Esophagus squamous epithelium (tissue), 5 donors: Measurements from ENCODE around the gene FOXF1. TPM values are rescaled to one million over a fixed set of nuclear protein-coding genes. Genes with fewer than 3 reads are reported as not detected.
A peak's percentile ranks its signal among the peaks of the same experiment; 100 is the strongest.

Experiments used
- DNase-seq: peaks from one replicate; lab custom pipeline; 2025; lab: John Stamatoyannopoulos, UW
- H3K27ac ChIP-seq, 4 donors: fragments of 200-600 bp; sonication (generic); one replicate each; pipeline ENCODE4 v1.5.1; 2016 to 2019; ENCODE audit warnings: mild to moderate bottlenecking in 1 of 4
- H3K27me3 ChIP-seq, 4 donors: fragments of 200-600 bp; sonication (generic); 1 replicate in 3 of 4; 2 replicates in 1 of 4; pipeline versions ENCODE4 v1.5.1 to v1.6.0; 2017 to 2021; ENCODE audit warnings: antibody characterized with exemption in 1 of 4
- H3K36me3 ChIP-seq, 3 donors: fragments of 200-600 bp; sonication (generic); one replicate each; pipeline ENCODE4 v1.5.1; 2016 to 2019
- H3K4me1 ChIP-seq, 3 donors: fragments of 200-600 bp; sonication (generic); one replicate each; pipeline ENCODE4 v1.5.1; 2017 to 2019
- H3K4me3 ChIP-seq, 4 donors: fragments of 200-600 bp; sonication (generic); 1 replicate in 3 of 4; 2 replicates in 1 of 4; pipeline ENCODE4 v1.5.1; 2016 to 2019; ENCODE audit warnings: mild to moderate bottlenecking in 2 of 4, moderate library complexity in 1 of 4
- H3K9me3 ChIP-seq, 3 donors: fragments of 200-600 bp; sonication (generic); one replicate each; pipeline ENCODE4 v1.5.1; 2016 to 2019
- POLR2A ChIP-seq, 4 donors: fragments of 450-650 bp; IDR thresholded peaks; one replicate each; pipeline ENCODE4 v1.6.1; 2017; ENCODE audit warnings: antibody characterized with exemption in 4 of 4, mild to moderate bottlenecking in 4 of 4, moderate library complexity in 3 of 4
- WGBS, 2 donors: methylation state at CpG; one replicate each; pipeline ENCODE4 v1.1.5; 2018; 5-methylcytosine and 5-hydroxymethylcytosine counted together
- intact Hi-C: fragments of 100-400 bp; cut with DNase I; formaldehyde crosslinking; loops from one replicate; pipeline ENCODE4 v1.15.0; 2022
- total RNA-seq, 4 donors: library from RNA; depleted of rRNA; stranded (reverse); fragments of >200 nt; gene quantifications; one replicate each; pipeline ENCODE4 v1.1.0, GENCODE V29; 2016
- TF ChIP-seq, protein P1 (sequence below), 6 experiments: fragments of 450-650 bp in 4 of 6; fragments of 200-600 bp in 2 of 6; sonication (generic) in 2 of 6; IDR thresholded peaks; one replicate each; pipeline ENCODE4 v1.5.1; 2016 to 2019; ENCODE audit warnings: antibody characterized with exemption in 6 of 6, mild to moderate bottlenecking in 4 of 6, moderate library complexity in 4 of 6
- donor health status: DM: yes; HTN: yes; CAD: no.

FOXF1 gene
- total RNA-seq, 4 donors from 2014 or later, result 0.76 to 8.6 (median 3.0) TPM

DNA sequence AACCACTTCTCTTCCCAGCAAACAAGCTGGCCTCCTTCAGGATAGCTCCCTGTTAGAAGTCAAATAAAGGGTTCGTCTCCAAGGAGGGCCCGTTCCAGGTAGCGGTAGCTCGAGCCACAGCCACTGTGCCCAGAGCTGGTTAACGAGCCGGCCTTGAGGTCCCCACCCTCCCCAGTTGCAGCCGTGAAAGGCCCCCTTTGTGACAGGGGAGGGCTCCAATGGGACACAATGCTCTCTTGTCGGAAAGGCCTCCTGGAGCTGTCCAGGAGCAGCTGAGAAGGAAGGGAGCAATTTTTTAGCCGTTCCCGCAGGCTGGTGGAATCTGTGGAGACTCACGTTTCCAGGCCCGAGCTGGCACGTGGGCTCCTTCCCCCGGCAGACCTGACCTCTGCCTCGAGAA lies 29.9 kb upstream of the FOXF1 start:
- H3K27me3 ChIP-seq, result peaks cover 0 to 69% (median 0%) of the 10 kb centered on the region in 4 donors
- H3K27ac ChIP-seq, result peak overlapping the region; percentile 46 to 81 (median 73)

DNA sequence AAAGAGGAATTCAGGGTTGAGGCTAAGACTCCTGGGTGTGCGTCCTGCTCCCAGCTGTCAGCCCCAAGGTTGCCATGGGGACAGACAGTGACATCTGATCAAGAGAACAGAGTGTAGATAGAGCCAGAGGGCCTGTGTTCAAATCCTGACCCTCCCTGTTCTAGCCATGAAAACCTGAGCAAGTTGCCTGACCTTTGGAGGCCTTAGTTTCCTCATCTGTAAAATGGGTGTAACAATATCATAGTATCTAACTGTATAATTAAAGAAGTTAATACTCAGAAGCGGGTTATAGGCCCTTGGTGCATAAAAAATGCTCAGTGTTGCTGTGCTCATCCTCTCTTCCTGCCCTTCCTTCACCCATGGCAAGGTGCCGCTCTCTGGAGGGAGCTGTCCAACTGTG lies 28.7 kb upstream of the FOXF1 start:
- intact Hi-C loops, result no loop called here
- TF ChIP-seq POLR2A (IDR thresholded peaks at IDR 0.05), result no peak
- TF ChIP-seq, protein P1, sequence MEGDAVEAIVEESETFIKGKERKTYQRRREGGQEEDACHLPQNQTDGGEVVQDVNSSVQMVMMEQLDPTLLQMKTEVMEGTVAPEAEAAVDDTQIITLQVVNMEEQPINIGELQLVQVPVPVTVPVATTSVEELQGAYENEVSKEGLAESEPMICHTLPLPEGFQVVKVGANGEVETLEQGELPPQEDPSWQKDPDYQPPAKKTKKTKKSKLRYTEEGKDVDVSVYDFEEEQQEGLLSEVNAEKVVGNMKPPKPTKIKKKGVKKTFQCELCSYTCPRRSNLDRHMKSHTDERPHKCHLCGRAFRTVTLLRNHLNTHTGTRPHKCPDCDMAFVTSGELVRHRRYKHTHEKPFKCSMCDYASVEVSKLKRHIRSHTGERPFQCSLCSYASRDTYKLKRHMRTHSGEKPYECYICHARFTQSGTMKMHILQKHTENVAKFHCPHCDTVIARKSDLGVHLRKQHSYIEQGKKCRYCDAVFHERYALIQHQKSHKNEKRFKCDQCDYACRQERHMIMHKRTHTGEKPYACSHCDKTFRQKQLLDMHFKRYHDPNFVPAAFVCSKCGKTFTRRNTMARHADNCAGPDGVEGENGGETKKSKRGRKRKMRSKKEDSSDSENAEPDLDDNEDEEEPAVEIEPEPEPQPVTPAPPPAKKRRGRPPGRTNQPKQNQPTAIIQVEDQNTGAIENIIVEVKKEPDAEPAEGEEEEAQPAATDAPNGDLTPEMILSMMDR (IDR thresholded peaks at IDR 0.05), result no peak
- H3K4me3 ChIP-seq, result no peak overlapping the region
- peaks cover 0 to 69% (median 0%) of the 10 kb centered on the region in 4 donors for H3K27me3 ChIP-seq
- H3K36me3 ChIP-seq, result no peaks in the 10 kb centered on the region
- no peak for DNase-seq
- 59 to 91% methylated on average over 3 of the region's 3 CpGs for WGBS, 2 donors
- H3K27ac ChIP-seq, result peak overlapping the region in 3 of 4 donors; percentile 67 to 81 (median 79)
- H3K9me3 ChIP-seq, result peaks cover 0 to 11% (median 7%) of the 10 kb centered on the region in 3 donors
- peaks cover 0 to 30% (median 13%) of the 10 kb centered on the region in 3 donors for H3K4me1 ChIP-seq

More for the DNA sequence above, 29.9 kb upstream of the FOXF1 start:
- WGBS, 2 donors, result 45 to 53% methylated on average over 4 to 7 of the region's 15 CpGs
- H3K4me1 ChIP-seq, result peaks cover 0 to 31% (median 13%) of the 10 kb centered on the region in 3 donors
- no peaks in the 10 kb centered on the region for H3K36me3 ChIP-seq
- no peak for DNase-seq
- TF ChIP-seq POLR2A (IDR thresholded peaks at IDR 0.05), result no peak
- TF ChIP-seq, protein P1 (IDR thresholded peaks at IDR 0.05), result no peak
- no peak overlapping the region for H3K4me3 ChIP-seq
- H3K9me3 ChIP-seq, result peaks cover 0 to 11% (median 7%) of the 10 kb centered on the region in 3 donors
- intact Hi-C loops, result no loop called here

DNA sequence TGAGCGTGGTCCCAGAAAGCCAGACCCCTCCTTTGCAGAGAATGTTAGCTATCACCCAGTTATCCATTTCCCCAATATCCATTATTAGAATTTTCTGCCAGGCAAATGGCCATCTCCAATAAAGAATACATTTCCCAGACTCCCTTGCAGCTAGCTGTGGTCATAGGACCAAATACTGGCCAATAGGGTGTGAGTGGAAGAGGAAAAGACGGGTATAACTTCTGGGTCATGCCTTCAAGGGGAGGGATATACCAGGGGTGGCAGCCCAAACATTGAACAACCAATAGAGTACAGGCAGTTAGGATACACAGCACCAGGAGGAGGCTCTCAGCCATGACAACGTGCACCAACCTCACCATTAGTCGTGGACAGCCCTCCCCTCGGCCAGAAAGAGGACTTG lies 26.1 kb upstream of the FOXF1 start:
- peaks cover 0 to 3% (median 0%) of the 10 kb centered on the region in 3 donors for H3K36me3 ChIP-seq
- no peak for TF ChIP-seq POLR2A (IDR thresholded peaks at IDR 0.05)
- TF ChIP-seq, protein P1 (IDR thresholded peaks at IDR 0.05), result no peak
- 38 to 70% methylated on average over 1 to 5 of the region's 5 CpGs for WGBS, 2 donors
- DNase-seq, result no peak
- H3K9me3 ChIP-seq, result peaks cover 0 to 11% (median 7%) of the 10 kb centered on the region in 3 donors
- intact Hi-C loops, result no loop called here
- H3K27me3 ChIP-seq, result peaks cover 0 to 59% (median 0%) of the 10 kb centered on the region in 4 donors
- no peak overlapping the region for H3K27ac ChIP-seq
- H3K4me3 ChIP-seq, result no peak overlapping the region
- H3K4me1 ChIP-seq, result peaks cover 0 to 9% (median 3%) of the 10 kb centered on the region in 3 donors

DNA sequence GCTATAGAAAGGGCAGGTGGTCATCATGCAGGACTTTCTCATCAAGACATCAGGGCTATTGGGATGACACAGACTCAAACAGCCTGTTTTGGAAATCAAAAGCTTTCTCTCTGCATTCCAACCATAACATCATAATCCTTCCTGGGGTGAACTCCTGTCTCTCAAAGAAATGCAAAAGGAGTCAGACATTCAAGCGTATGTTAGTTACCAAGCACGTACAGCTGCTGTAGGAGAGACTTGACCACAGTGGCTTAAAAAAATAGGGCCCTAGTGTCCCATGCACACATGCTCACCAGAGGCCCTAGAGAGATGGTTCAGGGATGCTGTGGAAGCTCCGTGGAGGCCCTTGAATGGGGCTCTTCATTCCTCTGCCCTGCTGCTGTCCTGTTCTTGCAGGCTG lies 24.6 kb upstream of the FOXF1 start:
- H3K27ac ChIP-seq, result no peak overlapping the region
- intact Hi-C loops, result no loop called here
- peaks cover 0 to 8% (median 0%) of the 10 kb centered on the region in 3 donors for H3K36me3 ChIP-seq
- 61 to 76% methylated on average over 3 of the region's 3 CpGs for WGBS, 2 donors
- H3K27me3 ChIP-seq, result peaks cover 0 to 60% (median 0%) of the 10 kb centered on the region in 4 donors
- DNase-seq, result no peak
- no peak overlapping the region for H3K4me3 ChIP-seq
- H3K4me1 ChIP-seq, result peaks cover 0 to 5% (median 0%) of the 10 kb centered on the region in 3 donors
- TF ChIP-seq POLR2A (IDR thresholded peaks at IDR 0.05), result no peak
- TF ChIP-seq, protein P1 (IDR thresholded peaks at IDR 0.05), result no peak
- H3K9me3 ChIP-seq, result peaks cover 0 to 11% (median 7%) of the 10 kb centered on the region in 3 donors

DNA sequence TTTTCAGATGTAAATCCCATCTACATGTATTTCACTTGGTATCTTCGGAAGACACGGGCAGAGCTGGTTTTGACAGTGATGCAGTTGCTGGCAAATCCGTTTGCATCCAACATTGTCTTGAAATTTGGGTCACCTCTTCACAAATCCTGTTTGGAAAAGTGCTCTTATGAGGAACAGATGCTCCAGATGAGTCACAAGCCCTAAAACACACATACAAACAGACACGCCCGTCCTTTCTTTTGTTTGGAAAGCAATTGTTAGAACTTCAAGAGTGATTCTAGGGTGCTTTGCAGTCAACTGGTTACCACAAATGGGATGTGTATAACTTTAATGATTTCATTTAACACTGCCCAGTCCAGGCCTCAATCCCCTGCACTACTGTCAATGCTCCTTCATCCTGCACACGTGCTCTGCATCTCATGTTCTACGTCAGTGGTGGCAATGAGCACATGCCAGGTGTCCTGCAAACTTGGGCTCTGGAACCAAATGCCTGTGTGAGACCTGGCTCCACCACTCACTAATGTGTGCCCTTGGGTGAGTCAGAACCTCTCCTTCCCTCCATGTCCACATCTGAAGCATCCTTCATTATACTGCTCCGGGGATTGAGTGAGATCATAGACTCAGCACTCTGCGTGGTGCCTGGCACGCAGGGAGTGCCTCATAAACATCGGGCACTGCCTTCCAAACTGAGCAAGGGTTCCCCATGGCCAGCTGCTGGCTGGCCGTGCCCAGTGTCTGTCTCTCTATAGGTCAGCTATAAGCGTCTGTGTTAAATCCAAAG lies 19.3 kb upstream of the FOXF1 start:
- Histone ChIP-seq H3K27me3 (peaks cover 0 to 86% (median 8%) of the 10 kb centered on the region in 4 donors), H3K27ac (peak overlapping the region; percentile 14 to 95 (median 76)), H3K9me3 (no peaks in the 10 kb centered on the region), H3K36me3 (peaks cover 0 to 8% (median 0%) of the 10 kb centered on the region in 3 donors), H3K4me3 (no peak overlapping the region), H3K4me1 (peaks cover 0 to 39% (median 5%) of the 10 kb centered on the region in 3 donors)
- DNase-seq, result no peak
- intact Hi-C loops, result no loop called here
- no peak for TF ChIP-seq POLR2A (IDR thresholded peaks at IDR 0.05)
- TF ChIP-seq, protein P1 (IDR thresholded peaks at IDR 0.05), result no peak
- 54 to 56% methylated on average over 10 to 13 of the region's 13 CpGs for WGBS, 2 donors
